GM21390 (cell line): ENCODE results near the gene LRRC45.

Experiments
- ATAC-seq: cut with Tn5 transposase; IDR thresholded peaks from one replicate; pipeline ENCODE4 v1.9.1; 2021; ENCODE audit not compliant: unreplicated experiment

Gene LRRC45

DNA sequence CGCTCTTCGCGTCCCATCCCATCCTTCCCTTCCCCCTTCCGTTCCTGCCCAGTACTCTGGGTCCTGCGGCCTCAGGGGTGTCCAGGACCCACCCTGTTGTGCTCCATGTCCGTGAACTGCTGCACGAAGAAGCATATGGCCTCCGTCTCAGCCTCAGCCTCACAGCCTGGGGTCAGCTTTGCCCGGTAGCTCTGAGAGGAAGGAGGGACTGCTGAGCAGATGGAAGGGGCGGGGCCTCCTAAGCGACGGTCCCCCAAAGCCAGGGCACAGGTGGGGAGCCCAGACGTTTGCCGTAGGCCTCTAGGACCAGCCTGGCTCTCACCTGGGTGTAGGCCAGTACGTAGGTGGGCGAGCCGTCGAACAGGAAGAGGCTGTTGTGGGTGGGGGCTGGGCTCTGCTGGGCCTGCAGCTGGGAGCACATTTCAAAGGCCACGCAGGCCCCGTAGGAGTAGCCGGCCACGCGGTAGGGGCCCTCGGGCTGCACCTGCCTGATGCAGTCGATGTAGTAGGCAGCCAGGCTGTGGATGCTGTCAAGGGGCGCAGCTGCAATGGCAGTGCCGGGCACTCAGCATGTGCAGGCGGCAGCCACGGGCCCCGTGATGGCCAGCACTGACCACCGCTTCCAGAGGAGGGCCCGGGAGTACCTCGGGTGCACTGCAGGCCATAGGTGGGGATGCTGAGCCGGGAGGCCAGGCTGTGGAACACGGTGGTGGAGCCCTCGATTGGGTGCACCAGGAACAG lies 57.1 kb downstream of the LRRC45 start:
- ATAC-seq: no peak
